Right lobe of liver (tissue), 6 donors: ENCODE results near the gene TXNDC8. TPM values are rescaled to one million over a fixed set of nuclear protein-coding genes. Genes with fewer than 3 reads are reported as not detected.

Experiments used
- ATAC-seq, 4 donors: fragments of 200-7000 bp; cut with Tn5 transposase; one replicate each; pipeline ENCODE4 v1.9.1; 2020; ENCODE audit warnings: mild to moderate bottlenecking in 4 of 4, moderate library complexity in 4 of 4
- DNase-seq, 3 donors: peaks; one replicate each; pipeline ENCODE4 v3.0.0-alpha.2; 2020
- H3K27ac ChIP-seq, 3 donors: fragments of 200-600 bp; one replicate each; pipeline ENCODE4 v1.8.0; 2022
- H3K27me3 ChIP-seq, 2 donors: fragments of 200-600 bp; one replicate each; pipeline ENCODE4 v1.8.0; 2022
- H3K36me3 ChIP-seq, 4 donors: fragments of 200-600 bp; sonication (generic) in 1 of 4; one replicate each; pipeline versions ENCODE4 v1.5.1 to v1.8.0; 2017 to 2022; ENCODE audit warnings: control low read depth in 1 of 4
- H3K4me1 ChIP-seq, 4 donors: fragments of 200-600 bp; sonication (generic) in 1 of 4; one replicate each; pipeline versions ENCODE4 v1.5.1 to v1.8.0; 2017 to 2022; ENCODE audit warnings: control low read depth in 1 of 4
- H3K4me3 ChIP-seq, 3 donors: fragments of 200-600 bp; one replicate each; pipeline ENCODE4 v1.8.0; 2022
- H3K9me3 ChIP-seq, 4 donors: fragments of 200-600 bp; sonication (generic) in 1 of 4; one replicate each; pipeline versions ENCODE4 v1.5.1 to v1.8.0; 2017 to 2022; ENCODE audit warnings: control low read depth in 1 of 4
- CTCF ChIP-seq, 4 donors: fragments of 200-600 bp in 3 of 4; fragments of 450-650 bp in 1 of 4; IDR thresholded peaks; one replicate each; pipeline versions ENCODE4 v1.5.1 to v1.8.0; 2016 to 2022; ENCODE audit warnings: antibody characterized with exemption in 4 of 4, mild to moderate bottlenecking in 2 of 4
- POLR2A ChIP-seq: fragments of 450-650 bp; IDR thresholded peaks from one replicate; pipeline ENCODE4 v1.6.1; 2017; ENCODE audit warnings: antibody characterized with exemption, mild to moderate bottlenecking
- WGBS: methylation state at CpG from one replicate; pipeline ENCODE4 v1.1.6; 2018; ENCODE audit warnings: low coverage, low lambda C conversion rate; ENCODE audit not compliant: insufficient coverage; ENCODE audit errors: missing lambda C conversion rate; 5-methylcytosine and 5-hydroxymethylcytosine counted together
- intact Hi-C, 2 donors: fragments of 100-400 bp; cut with DNase I; formaldehyde crosslinking; loops; one replicate each; pipeline versions ENCODE4 v1.11.2 to v1.14.1; 2022
- total RNA-seq, 6 experiments: library from RNA; depleted of rRNA in 2 of 6; stranded (reverse); fragments of >200 nt in 2 of 6; fragmentation: NEBNext Ultra II Directional in 3 of 6; extraction: Animal tissue kit (Norgen Biotek cat#: 25700) in 3 of 6; gene quantifications; one replicate each; pipeline versions ENCODE4 v1.1.0 to v1.2.4, GENCODE V29; 2016 to 2023
- donor health status: DM: no; HTN: yes; CAD: no.
- donor health status: DM: no; HTN: no; CAD: no.
- donor health status: DM: no; HTN: no; CAD: no.
- donor health status: DM: no; HTN: yes; CAD: no.
- donor health status: DM: no; HTN: yes; CAD: no.

TXNDC8 gene
- total RNA-seq, 6 experiments from 2014 or later: not detected

GRCh38 chr9:110257097-110257841 lies 80.4 kb downstream of the TXNDC8 start:
- intact Hi-C loops: no loop called here
- ATAC-seq: peak; percentile 3 to 8 (median 5)
- H3K27ac ChIP-seq: peak overlapping the region; percentile 89 to 96 (median 94)
- no peaks in the 10 kb centered on the region for H3K9me3 ChIP-seq
- 5% methylated on average over 11 of the region's 14 CpGs for WGBS
- H3K36me3 ChIP-seq: no peaks in the 10 kb centered on the region
- peak overlapping the region; percentile 86 to 95 (median 89) for H3K4me3 ChIP-seq
- no peaks in the 10 kb centered on the region for H3K27me3 ChIP-seq
- TF ChIP-seq POLR2A: no peak
- no peak for TF ChIP-seq CTCF (IDR thresholded peaks at IDR 0.05)
- peak; percentile 29 to 54 (median 50) for DNase-seq
- H3K4me1 ChIP-seq: peaks cover 0 to 40% (median 8%) of the 10 kb centered on the region in 4 donors

GRCh38 chr9:110256380-110257096 lies 81.1 kb downstream of the TXNDC8 start, which contains the start of gene TXN:
TXN (minus strand) TSS chr9:110256507; CDS start chr9:110256435, 72 bp downstream.
- DNase-seq (peak; percentile 93 to 94 (median 93)), ATAC-seq (peak; percentile 80 to 93 (median 86))
- H3K27me3 ChIP-seq: no peaks in the 10 kb centered on the region
- H3K4me3 ChIP-seq: peak within 1 kb of the TSS; percentile 86 to 95 (median 89)
- peak within 1 kb of the TSS; percentile 89 to 96 (median 94) for H3K27ac ChIP-seq
- H3K4me1 ChIP-seq: peaks cover 0 to 47% (median 8%) of the 10 kb centered on the region in 4 donors
- 0% methylated on average over 3 of the region's 65 CpGs for WGBS
- TF ChIP-seq CTCF (IDR thresholded peaks at IDR 0.05): no peak
- TF ChIP-seq POLR2A: peak; percentile 96
- no peaks in the 10 kb centered on the region for H3K36me3 ChIP-seq
- intact Hi-C loops: no loop called here
- no peaks in the 10 kb centered on the region for H3K9me3 ChIP-seq

GRCh38 chr9:110255463-110256379 lies 81.9 kb downstream of the TXNDC8 start:
- H3K4me1 ChIP-seq: peaks cover 0 to 55% (median 8%) of the 10 kb centered on the region in 4 donors
- peak overlapping the region; percentile 89 to 96 (median 94) for H3K27ac ChIP-seq
- ATAC-seq: peak; percentile 49 to 63 (median 58)
- DNase-seq: peak; percentile 72 to 83 (median 82)
- 0% methylated on average over 8 of the region's 81 CpGs for WGBS
- H3K27me3 ChIP-seq: no peaks in the 10 kb centered on the region
- H3K9me3 ChIP-seq: no peaks in the 10 kb centered on the region
- H3K4me3 ChIP-seq: peak overlapping the region; percentile 86 to 95 (median 89)
- no peaks in the 10 kb centered on the region for H3K36me3 ChIP-seq
- no peak for TF ChIP-seq CTCF (IDR thresholded peaks at IDR 0.05)
- TF ChIP-seq POLR2A: peak; percentile 52
- intact Hi-C loops: no loop called here

GRCh38 chr9:110255034-110255462 lies 82.6 kb downstream of the TXNDC8 start:
- intact Hi-C loops: no loop called here
- TF ChIP-seq CTCF (IDR thresholded peaks at IDR 0.05) (no peak), POLR2A (no peak)
- DNase-seq (peak in 2 of 3 donors; percentile 27 to 59), ATAC-seq (peak in 1 of 4 donors; percentile 3)
- no peaks in the 10 kb centered on the region for H3K9me3 ChIP-seq
- WGBS: 2% methylated on average over 17 of the region's 17 CpGs
- H3K4me1 ChIP-seq: peaks cover 0 to 57% (median 8%) of the 10 kb centered on the region in 4 donors
- H3K27me3 ChIP-seq: no peaks in the 10 kb centered on the region
- peak overlapping the region; percentile 86 to 95 (median 89) for H3K4me3 ChIP-seq
- H3K36me3 ChIP-seq: peaks cover 0 to 6% (median under 1%) of the 10 kb centered on the region in 4 donors
- peak overlapping the region; percentile 89 to 96 (median 94) for H3K27ac ChIP-seq
